ENCODE results near the gene VSTM2B. TPM values are rescaled to one million over a fixed set of nuclear protein-coding genes. Genes with fewer than 3 reads are reported as not detected.

VSTM2B gene
- polyA plus RNA-seq, 1 experiment, result not detected

DNA sequence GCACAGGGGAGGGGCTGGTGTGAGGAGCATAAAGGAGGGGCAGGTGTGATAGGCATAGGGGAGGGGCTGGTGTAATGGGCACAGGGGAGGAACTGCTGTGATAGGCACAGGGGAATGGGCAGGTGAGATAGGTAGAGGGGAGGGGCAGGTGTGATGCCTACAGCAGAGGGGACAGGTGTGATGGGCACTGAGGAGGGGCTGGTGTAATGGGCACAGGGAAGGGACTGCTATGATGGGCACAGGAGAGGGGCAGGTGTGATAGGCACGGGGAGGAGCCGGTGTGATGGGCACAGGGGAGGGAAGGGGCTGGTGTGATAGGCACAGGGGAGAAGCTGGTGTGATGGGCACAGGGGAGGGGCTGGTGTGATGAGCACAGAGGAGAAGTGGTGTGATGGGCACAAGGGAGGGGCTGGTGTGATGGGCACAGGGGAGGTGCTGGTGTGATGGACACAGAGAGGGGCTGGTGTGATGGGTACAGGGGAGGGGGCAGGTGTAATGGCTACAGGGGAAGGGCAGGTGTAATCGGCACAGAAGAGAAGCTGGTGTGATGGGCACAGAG is 40.8 kb downstream of the VSTM2B start:
- TF ChIP-seq, protein P1, sequence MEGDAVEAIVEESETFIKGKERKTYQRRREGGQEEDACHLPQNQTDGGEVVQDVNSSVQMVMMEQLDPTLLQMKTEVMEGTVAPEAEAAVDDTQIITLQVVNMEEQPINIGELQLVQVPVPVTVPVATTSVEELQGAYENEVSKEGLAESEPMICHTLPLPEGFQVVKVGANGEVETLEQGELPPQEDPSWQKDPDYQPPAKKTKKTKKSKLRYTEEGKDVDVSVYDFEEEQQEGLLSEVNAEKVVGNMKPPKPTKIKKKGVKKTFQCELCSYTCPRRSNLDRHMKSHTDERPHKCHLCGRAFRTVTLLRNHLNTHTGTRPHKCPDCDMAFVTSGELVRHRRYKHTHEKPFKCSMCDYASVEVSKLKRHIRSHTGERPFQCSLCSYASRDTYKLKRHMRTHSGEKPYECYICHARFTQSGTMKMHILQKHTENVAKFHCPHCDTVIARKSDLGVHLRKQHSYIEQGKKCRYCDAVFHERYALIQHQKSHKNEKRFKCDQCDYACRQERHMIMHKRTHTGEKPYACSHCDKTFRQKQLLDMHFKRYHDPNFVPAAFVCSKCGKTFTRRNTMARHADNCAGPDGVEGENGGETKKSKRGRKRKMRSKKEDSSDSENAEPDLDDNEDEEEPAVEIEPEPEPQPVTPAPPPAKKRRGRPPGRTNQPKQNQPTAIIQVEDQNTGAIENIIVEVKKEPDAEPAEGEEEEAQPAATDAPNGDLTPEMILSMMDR (IDR thresholded peaks at IDR 0.05; ENCODE audit: low read depth, low read length), result no peak
- Histone ChIP-seq H3K27ac (ENCODE audit: low read depth, low read length) (no peak overlapping the region), H3K9me3 (ENCODE audit: control insufficient read depth, insufficient read depth, low read length) (no peaks in the 10 kb centered on the region), H3K4me3 (ENCODE audit: low read depth, low read length) (no peak overlapping the region), H3K27me3 (ENCODE audit: control insufficient read depth, insufficient read depth, low read length) (no peaks in the 10 kb centered on the region)
- POLR2A ChIA-PET, result no interaction called here
- CTCF ChIA-PET, result no interaction called here
- no peak for DNase-seq (ENCODE audit: low read depth, low spot score)

DNA sequence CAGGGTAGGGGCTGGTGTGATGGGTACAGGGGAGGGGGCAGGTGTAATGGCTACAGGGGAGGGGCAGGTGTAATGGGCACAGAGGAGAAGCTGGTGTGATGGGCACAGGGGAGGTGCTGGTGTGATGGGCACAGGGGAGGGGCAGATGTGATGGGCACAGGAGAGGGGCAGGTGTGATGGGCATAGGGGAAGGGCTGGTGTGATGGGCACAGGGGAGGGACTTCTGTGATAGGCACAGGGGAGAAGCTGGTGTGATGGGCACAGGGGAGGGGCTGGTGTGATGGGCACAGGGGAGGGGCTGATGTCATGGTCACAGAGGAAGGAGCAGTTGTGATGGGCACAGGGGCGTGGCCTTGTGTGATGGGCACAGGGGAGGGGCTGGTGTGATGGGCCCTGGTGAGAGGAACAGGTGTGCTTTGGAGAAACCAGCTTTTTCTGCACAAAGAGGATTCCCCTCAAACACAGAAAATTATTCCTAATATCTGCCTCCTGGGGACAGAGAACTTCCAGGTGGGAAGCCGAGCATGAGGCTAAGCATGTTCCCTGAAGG is 41.6 kb downstream of the VSTM2B start:
- ChIA-PET POLR2A (no interaction called here), CTCF (no interaction called here)
- Histone ChIP-seq H3K27me3 (ENCODE audit: control insufficient read depth, insufficient read depth, low read length) (no peaks in the 10 kb centered on the region), H3K4me3 (ENCODE audit: low read depth, low read length) (no peak overlapping the region), H3K27ac (ENCODE audit: low read depth, low read length) (no peak overlapping the region), H3K9me3 (ENCODE audit: control insufficient read depth, insufficient read depth, low read length) (no peaks in the 10 kb centered on the region)
- TF ChIP-seq, protein P1 (IDR thresholded peaks at IDR 0.05; ENCODE audit: low read depth, low read length), result no peak
- DNase-seq (ENCODE audit: low read depth, low spot score), result no peak

DNA sequence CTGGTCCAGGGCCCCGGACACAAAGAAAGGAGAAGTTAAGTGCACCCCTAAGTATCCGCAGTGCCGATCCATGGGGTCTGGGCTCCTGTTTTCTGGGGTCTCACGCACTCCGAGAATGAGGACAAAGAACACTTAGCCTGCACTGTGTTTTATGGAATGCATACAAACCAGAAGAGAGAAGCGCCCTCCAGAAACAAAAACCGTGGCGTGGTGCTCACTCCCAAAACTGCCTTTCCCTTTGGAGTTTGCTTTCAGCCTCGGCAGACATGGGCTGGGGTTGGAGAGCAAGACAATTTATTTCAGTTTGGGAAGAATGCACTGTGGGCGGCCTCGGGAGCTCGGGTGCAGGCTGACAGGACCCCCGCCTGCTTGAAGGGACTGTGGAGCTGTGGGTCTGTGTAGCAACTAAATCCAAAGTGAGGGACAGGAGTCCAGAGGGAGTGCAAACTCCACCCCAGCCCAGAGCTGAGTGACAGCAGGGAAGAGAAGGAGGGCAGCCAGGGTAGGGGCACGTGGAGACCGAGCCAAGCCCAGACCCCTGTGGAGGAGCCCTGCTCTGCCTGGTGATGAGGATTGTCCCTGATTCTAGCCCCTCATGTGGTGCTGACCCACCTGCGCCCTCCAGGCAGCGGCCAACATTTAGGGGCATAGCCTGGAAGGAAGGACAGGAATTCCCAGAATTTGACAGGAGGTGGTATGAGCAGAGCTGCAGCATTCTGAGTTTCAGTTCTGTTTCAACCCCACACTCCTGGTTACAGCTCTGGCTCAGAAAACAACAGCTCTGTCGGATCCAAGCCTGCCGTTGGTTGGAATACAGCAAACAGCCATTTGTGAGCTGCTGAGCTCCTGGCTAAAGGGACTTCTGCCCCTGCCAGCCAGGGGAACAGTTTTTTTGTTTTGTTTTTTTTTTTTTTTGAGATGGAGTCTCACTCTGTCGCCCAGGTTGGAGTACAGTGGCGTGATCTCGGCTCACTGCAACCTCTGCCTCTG is 42.5 kb downstream of the VSTM2B start:
- Histone ChIP-seq H3K4me3 (ENCODE audit: low read depth, low read length) (no peak overlapping the region), H3K27me3 (ENCODE audit: control insufficient read depth, insufficient read depth, low read length) (peaks cover under 1% of the 10 kb centered on the region), H3K9me3 (ENCODE audit: control insufficient read depth, insufficient read depth, low read length) (no peaks in the 10 kb centered on the region), H3K27ac (ENCODE audit: low read depth, low read length) (no peak overlapping the region)
- no peak for DNase-seq (ENCODE audit: low read depth, low spot score)
- ChIA-PET POLR2A (no interaction called here), CTCF (no interaction called here)
- TF ChIP-seq, protein P1 (IDR thresholded peaks at IDR 0.05; ENCODE audit: low read depth, low read length), result no peak

DNA sequence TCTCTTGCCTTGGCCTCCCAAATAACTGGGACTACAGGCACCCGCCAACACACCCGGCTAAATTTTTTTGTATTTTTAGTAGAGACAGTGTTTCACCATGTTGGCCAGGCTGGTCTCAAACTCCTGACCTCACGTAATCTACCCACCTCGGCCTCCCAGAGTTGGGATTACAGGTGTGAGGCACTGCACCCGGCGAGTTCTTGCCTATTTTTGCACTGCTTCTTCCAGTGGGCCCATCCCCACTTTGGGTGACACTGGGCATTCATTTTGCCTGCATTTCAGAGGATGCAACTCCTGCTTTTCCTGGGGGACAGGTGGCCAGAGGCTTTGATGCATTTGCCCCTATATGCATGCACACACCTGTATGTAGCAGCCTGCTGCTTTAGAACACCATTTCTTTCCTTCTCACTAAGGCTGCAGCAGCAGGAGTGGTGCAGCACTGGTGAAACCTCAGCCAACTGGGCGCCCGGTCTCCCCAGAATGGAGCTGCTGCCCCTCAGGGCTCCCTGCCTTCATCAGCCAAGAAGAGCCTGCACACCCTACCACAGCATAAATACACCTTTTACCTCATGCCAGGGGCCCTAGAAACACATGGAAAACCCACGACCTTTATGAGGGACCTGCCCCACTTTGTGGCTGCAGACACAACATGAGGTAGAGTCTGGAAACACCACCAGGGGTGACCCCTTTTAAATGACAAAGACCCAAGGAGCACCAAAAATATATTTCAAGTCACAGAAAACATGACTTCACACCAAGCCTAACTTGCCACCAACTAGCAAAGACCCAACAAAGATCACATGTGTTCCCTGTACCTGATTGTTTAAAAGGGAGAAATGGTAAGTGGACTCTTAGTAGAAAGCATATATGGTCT is 43.5 kb downstream of the VSTM2B start:
- Histone ChIP-seq H3K9me3 (ENCODE audit: control insufficient read depth, insufficient read depth, low read length) (no peaks in the 10 kb centered on the region), H3K27me3 (ENCODE audit: control insufficient read depth, insufficient read depth, low read length) (peaks cover 7% of the 10 kb centered on the region), H3K27ac (ENCODE audit: low read depth, low read length) (no peak overlapping the region), H3K4me3 (ENCODE audit: low read depth, low read length) (no peak overlapping the region)
- no peak for DNase-seq (ENCODE audit: low read depth, low spot score)
- TF ChIP-seq, protein P1 (IDR thresholded peaks at IDR 0.05; ENCODE audit: low read depth, low read length), result no peak
- CTCF ChIA-PET, result no interaction called here
- POLR2A ChIA-PET, result no interaction called here

Measured in AG04450 (cell line).